Measurements from ENCODE around the gene MS4A4E.
"Not testable (repeated sequence)": the region's sequence is repeated elsewhere in the genome, so short reads cannot be mapped to it uniquely, and the experiment has no call there.

The MS4A4E gene

GRCh38 chr11:60168306-60168705, 74.6 kb downstream of the MS4A4E start:
- no peak overlapping the region for H3K4me3 ChIP-seq (ENCODE audit: low read length)
- H3K4me1 ChIP-seq (ENCODE audit: control insufficient read depth, insufficient read depth, low read length) = no peaks in the 10 kb centered on the region
- no peaks in the 10 kb centered on the region for H3K27me3 ChIP-seq (ENCODE audit: control insufficient read depth, insufficient read depth, low read length)
- H3K9me3 ChIP-seq (replicated peaks; ENCODE audit: low read length) = no peaks in the 10 kb centered on the region
- no peak overlapping the region for H3K9ac ChIP-seq (ENCODE audit: low read depth, low read length)
- no peak overlapping the region for H3K4me2 ChIP-seq (ENCODE audit: low read length)
- no peaks in the 10 kb centered on the region for H3K36me3 ChIP-seq (ENCODE audit: insufficient read depth, low read length)

GRCh38 chr11:60165951-60166350, 77.0 kb downstream of the MS4A4E start:
- Histone ChIP-seq H3K9me3 (replicated peaks; ENCODE audit: low read length) (no peaks in the 10 kb centered on the region), H3K9ac (ENCODE audit: low read depth, low read length) (no peak overlapping the region), H3K27me3 (ENCODE audit: control insufficient read depth, insufficient read depth, low read length) (no peaks in the 10 kb centered on the region), H3K4me3 (ENCODE audit: low read length) (no peak overlapping the region), H3K36me3 (ENCODE audit: insufficient read depth, low read length) (no peaks in the 10 kb centered on the region), H3K4me2 (ENCODE audit: low read length) (no peak overlapping the region), H3K4me1 (ENCODE audit: control insufficient read depth, insufficient read depth, low read length) (no peaks in the 10 kb centered on the region)

- no peaks in the 10 kb centered on the region for H3K4me1 ChIP-seq (ENCODE audit: control insufficient read depth, insufficient read depth, low read length)
Observed at GRCh38 chr11:60165538-60165937, 77.4 kb downstream of the MS4A4E start.

GRCh38 chr11:60164550-60165075, 78.3 kb downstream of the MS4A4E start:
- no peaks in the 10 kb centered on the region for H3K4me1 ChIP-seq (ENCODE audit: control insufficient read depth, insufficient read depth, low read length)
- H3K4me2 ChIP-seq (ENCODE audit: low read length) = no peak overlapping the region
- H3K36me3 ChIP-seq (ENCODE audit: insufficient read depth, low read length) = no peaks in the 10 kb centered on the region
- no peak overlapping the region for H3K4me3 ChIP-seq (ENCODE audit: low read length)
- no peaks in the 10 kb centered on the region for H3K27me3 ChIP-seq (ENCODE audit: control insufficient read depth, insufficient read depth, low read length)
- H3K9ac ChIP-seq (ENCODE audit: low read depth, low read length) = no peak overlapping the region
- no peaks in the 10 kb centered on the region for H3K9me3 ChIP-seq (replicated peaks; ENCODE audit: low read length)

More at GRCh38 chr11:60165538-60165937, 77.4 kb downstream of the MS4A4E start:
- Histone ChIP-seq H3K4me2 (ENCODE audit: low read length) (no peak overlapping the region), H3K9me3 (replicated peaks; ENCODE audit: low read length) (no peaks in the 10 kb centered on the region), H3K9ac (ENCODE audit: low read depth, low read length) (no peak overlapping the region), H3K36me3 (ENCODE audit: insufficient read depth, low read length) (no peaks in the 10 kb centered on the region), H3K4me3 (ENCODE audit: low read length) (no peak overlapping the region), H3K27me3 (ENCODE audit: control insufficient read depth, insufficient read depth, low read length) (no peaks in the 10 kb centered on the region)

GRCh38 chr11:60161766-60162165, 81.2 kb downstream of the MS4A4E start:
- Histone ChIP-seq H3K27me3 (ENCODE audit: control insufficient read depth, insufficient read depth, low read length) (no peaks in the 10 kb centered on the region), H3K4me3 (ENCODE audit: low read length) (no peak overlapping the region), H3K4me1 (ENCODE audit: control insufficient read depth, insufficient read depth, low read length) (no peaks in the 10 kb centered on the region), H3K9ac (ENCODE audit: low read depth, low read length) (no peak overlapping the region), H3K4me2 (ENCODE audit: low read length) (no peak overlapping the region), H3K36me3 (ENCODE audit: insufficient read depth, low read length) (no peaks in the 10 kb centered on the region), H3K9me3 (replicated peaks; ENCODE audit: low read length) (no peaks in the 10 kb centered on the region)

- H3K27me3 ChIP-seq (ENCODE audit: control insufficient read depth, insufficient read depth, low read length) = no peaks in the 10 kb centered on the region
- H3K4me1 ChIP-seq (ENCODE audit: control insufficient read depth, insufficient read depth, low read length) = no peaks in the 10 kb centered on the region
- H3K9me3 ChIP-seq (replicated peaks; ENCODE audit: low read length) = no peaks in the 10 kb centered on the region
- no peak overlapping the region for H3K4me3 ChIP-seq (ENCODE audit: low read length)
- no peak overlapping the region for H3K4me2 ChIP-seq (ENCODE audit: low read length)
- H3K9ac ChIP-seq (ENCODE audit: low read depth, low read length) = no peak overlapping the region
- no peaks in the 10 kb centered on the region for H3K36me3 ChIP-seq (ENCODE audit: insufficient read depth, low read length)
Observed at GRCh38 chr11:60161107-60161506, 81.8 kb downstream of the MS4A4E start.

GRCh38 chr11:60159868-60160267, 83.1 kb downstream of the MS4A4E start:
- Histone ChIP-seq H3K9me3 (replicated peaks; ENCODE audit: low read length) (no peaks in the 10 kb centered on the region), H3K27me3 (ENCODE audit: control insufficient read depth, insufficient read depth, low read length) (no peaks in the 10 kb centered on the region), H3K4me1 (ENCODE audit: control insufficient read depth, insufficient read depth, low read length) (no peaks in the 10 kb centered on the region), H3K36me3 (ENCODE audit: insufficient read depth, low read length) (no peaks in the 10 kb centered on the region), H3K4me2 (ENCODE audit: low read length) (no peak overlapping the region), H3K9ac (ENCODE audit: low read depth, low read length) (no peak overlapping the region), H3K4me3 (ENCODE audit: low read length) (no peak overlapping the region)

- Histone ChIP-seq H3K9me3 (replicated peaks; ENCODE audit: low read length) (no peaks in the 10 kb centered on the region), H3K9ac (ENCODE audit: low read depth, low read length) (no peak overlapping the region), H3K4me1 (ENCODE audit: control insufficient read depth, insufficient read depth, low read length) (no peaks in the 10 kb centered on the region), H3K4me2 (ENCODE audit: low read length) (no peak overlapping the region), H3K36me3 (ENCODE audit: insufficient read depth, low read length) (no peaks in the 10 kb centered on the region), H3K4me3 (ENCODE audit: low read length) (no peak overlapping the region), H3K27me3 (ENCODE audit: control insufficient read depth, insufficient read depth, low read length) (no peaks in the 10 kb centered on the region)
Observed at GRCh38 chr11:60159284-60159683, 83.7 kb downstream of the MS4A4E start.

- H3K9ac ChIP-seq (ENCODE audit: low read depth, low read length) = no peak overlapping the region
- H3K4me1 ChIP-seq (ENCODE audit: control insufficient read depth, insufficient read depth, low read length) = no peaks in the 10 kb centered on the region
- H3K4me3 ChIP-seq (ENCODE audit: low read length) = no peak overlapping the region
- no peaks in the 10 kb centered on the region for H3K36me3 ChIP-seq (ENCODE audit: insufficient read depth, low read length)
- no peaks in the 10 kb centered on the region for H3K9me3 ChIP-seq (replicated peaks; ENCODE audit: low read length)
- H3K4me2 ChIP-seq (ENCODE audit: low read length) = no peak overlapping the region
- H3K27me3 ChIP-seq (ENCODE audit: control insufficient read depth, insufficient read depth, low read length) = no peaks in the 10 kb centered on the region
Observed at GRCh38 chr11:60158636-60159035, 84.3 kb downstream of the MS4A4E start.

GRCh38 chr11:60155931-60156330, 87.0 kb downstream of the MS4A4E start:
- Histone ChIP-seq H3K36me3 (ENCODE audit: insufficient read depth, low read length) (no peaks in the 10 kb centered on the region), H3K4me3 (ENCODE audit: low read length) (no peak overlapping the region), H3K27me3 (ENCODE audit: control insufficient read depth, insufficient read depth, low read length) (no peaks in the 10 kb centered on the region), H3K4me1 (ENCODE audit: control insufficient read depth, insufficient read depth, low read length) (no peaks in the 10 kb centered on the region), H3K9me3 (replicated peaks; ENCODE audit: low read length) (no peaks in the 10 kb centered on the region), H3K4me2 (ENCODE audit: low read length) (no peak overlapping the region), H3K9ac (ENCODE audit: low read depth, low read length) (no peak overlapping the region)

- H3K9me3 ChIP-seq (replicated peaks; ENCODE audit: low read length); H3K4me3 ChIP-seq (ENCODE audit: low read length); H3K27me3 ChIP-seq (ENCODE audit: control insufficient read depth, insufficient read depth, low read length); H3K36me3 ChIP-seq (ENCODE audit: insufficient read depth, low read length); H3K4me2 ChIP-seq (ENCODE audit: low read length); H3K4me1 ChIP-seq (ENCODE audit: control insufficient read depth, insufficient read depth, low read length); H3K9ac ChIP-seq (ENCODE audit: low read depth, low read length): not testable (repeated sequence)
Observed at GRCh38 chr11:60152727-60153126, 90.2 kb downstream of the MS4A4E start.

GRCh38 chr11:60150279-60150678, 92.7 kb downstream of the MS4A4E start:
- no peaks in the 10 kb centered on the region for H3K9me3 ChIP-seq (replicated peaks; ENCODE audit: low read length)
- H3K9ac ChIP-seq (ENCODE audit: low read depth, low read length) = no peak overlapping the region
- H3K4me3 ChIP-seq (ENCODE audit: low read length) = no peak overlapping the region
- no peaks in the 10 kb centered on the region for H3K27me3 ChIP-seq (ENCODE audit: control insufficient read depth, insufficient read depth, low read length)
- no peaks in the 10 kb centered on the region for H3K36me3 ChIP-seq (ENCODE audit: insufficient read depth, low read length)
- no peak overlapping the region for H3K4me2 ChIP-seq (ENCODE audit: low read length)
- no peaks in the 10 kb centered on the region for H3K4me1 ChIP-seq (ENCODE audit: control insufficient read depth, insufficient read depth, low read length)
